Activated CD4-positive, alpha-beta T cell treated with anti-CD3 and anti-CD28 coated beads for 24 hours (primary cell): ENCODE results near the gene RAI1.
A peak's percentile ranks its signal among the peaks of the same experiment; 100 is the strongest.

Experiments
- DNase-seq, 2 donors: peaks; one replicate each; pipeline ENCODE4 v3.0.0-alpha.2; 2020; ENCODE audit warnings: low read depth in 2 of 2

RAI1 gene

DNA sequence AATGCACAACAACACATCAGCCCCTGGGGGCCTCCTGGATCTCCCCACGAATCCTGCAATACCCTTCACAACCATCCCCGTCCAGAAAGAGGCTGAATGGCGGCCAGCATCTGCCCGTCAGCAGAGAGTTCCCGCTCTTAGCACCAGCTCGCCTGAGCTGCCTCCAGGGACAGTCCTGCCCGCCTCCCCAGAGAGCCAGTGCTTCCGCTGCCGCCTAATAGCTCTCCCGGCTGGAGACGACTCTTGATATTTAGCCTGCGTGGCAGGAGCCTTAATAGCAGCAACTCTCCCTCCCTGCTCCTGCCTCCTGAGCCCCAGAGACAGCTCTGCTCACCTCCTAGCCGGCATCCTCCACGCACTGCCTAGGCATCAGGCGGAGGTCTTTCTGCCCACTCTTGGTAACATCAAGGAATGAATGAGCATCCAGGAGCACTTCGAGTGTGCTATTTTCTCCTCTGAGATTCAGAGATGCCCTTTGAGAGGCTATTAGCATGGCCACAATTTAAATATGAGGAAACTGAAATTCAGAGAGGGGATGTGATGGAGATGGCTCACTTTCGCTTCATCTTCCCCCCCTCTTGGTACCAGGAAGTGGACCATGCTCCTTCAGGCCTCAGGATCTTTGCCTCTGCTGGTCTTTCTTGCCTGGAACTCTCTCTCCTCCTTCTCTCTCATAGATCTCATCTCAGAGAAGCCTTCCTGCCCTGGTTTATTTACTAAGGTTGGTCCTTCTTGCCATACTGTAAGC is 67.9 kb downstream of the RAI1 start:
- no peak for DNase-seq

DNA sequence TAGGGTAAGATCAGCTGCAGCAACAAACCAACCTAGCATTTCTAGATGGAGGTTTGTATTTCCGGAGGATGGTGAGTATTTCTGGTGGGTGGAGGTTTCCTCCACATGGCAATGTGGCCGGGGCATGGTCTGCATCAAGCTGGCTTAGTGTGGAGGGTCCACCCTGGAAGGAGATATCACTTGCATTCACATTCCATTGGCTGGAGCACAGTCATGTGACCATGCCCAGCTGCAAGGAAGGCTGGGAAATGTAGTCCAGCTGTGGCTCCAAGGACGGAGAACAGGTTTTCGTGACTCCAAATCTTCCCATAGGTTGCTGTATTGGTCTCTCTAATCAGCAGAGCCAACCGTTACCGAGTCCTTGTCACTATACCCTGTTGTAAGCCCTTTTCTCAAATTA is 68.7 kb downstream of the RAI1 start:
- DNase-seq: no peak

DNA sequence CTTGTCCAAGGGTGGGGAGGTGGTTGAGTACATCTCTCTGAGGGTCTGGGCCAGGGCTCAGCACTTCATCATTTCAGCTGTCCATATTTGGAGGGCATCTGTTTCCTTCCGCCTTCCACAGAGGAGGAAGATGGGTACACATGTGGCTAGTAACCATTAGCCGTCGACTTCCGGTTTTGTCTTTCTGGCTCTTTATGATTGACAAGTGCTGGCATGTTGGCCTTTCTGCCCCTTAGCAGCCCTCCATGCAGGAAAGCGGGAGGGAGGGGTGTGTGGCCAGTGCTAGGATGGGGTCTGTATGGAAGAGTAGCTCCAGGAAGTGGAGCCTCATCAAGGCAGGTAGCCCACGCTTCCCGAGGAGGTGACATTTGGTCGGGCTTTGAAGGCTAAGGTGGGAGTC is 69.6 kb downstream of the RAI1 start:
- no peak for DNase-seq

DNA sequence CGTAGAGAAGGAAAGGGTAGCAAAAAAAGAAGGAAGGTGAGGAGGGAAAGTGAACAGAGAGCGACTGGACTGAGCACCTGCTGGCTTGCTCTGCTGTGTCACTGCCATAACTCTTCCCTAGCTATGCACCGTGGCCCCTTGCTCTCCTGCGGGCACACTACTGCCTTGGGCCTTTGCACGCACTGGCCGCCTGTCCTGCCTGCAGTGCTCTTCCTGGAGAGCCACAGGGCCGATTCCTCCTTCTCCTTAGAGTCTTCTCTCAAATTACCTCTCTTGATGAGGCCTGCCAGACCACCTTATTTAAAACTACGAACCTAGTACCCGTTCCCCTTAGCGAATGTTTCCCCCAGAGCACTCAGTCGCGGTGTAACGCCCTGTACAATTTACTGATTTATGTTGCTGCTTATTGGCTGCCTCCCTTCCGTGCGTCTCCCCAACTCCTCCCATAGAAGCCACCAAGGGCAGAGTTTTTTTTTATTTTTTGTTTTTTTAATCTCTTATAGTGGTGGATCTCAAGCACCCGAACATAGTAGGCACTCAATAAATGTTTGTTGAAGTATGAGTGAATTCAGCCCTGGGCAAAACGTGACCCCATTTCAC is 70.3 kb downstream of the RAI1 start:
- no peak for DNase-seq

DNA sequence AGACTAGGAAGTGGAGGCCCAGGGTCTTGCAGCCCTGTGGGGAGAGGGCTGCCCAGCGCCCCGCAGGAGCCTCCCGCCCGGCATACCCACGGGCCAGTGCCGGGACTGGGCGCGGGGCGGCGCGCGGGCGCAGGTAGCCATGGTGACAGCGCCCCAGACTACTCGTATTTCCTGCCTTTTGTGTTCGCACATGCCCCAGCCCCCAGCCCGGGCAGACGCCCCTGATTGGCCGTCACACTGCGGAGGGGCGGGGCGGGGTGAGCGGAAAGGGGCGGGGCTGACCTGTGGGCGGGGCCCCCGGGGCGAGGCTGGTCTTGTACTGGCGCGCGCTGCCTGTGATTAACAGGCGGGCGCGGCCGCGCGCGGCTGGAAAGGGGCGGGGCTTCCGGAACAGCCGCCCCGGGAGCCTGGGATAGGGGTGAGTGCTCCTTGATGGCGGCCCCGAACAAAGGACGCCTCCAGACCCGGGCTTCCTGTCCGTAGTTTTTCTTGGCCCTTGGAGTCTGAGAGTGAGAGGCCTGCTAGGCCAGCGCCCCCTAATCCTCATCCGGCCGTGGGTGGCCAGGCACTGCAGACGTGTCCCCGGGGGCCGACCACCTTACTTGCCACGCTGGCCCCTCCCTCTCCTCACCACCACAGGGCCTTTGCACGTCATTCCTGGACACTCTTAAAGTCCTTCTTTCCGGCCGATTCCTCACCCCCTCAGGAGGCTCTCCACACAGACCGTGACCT is 71.0 kb downstream of the RAI1 start:
- peak; percentile 94 to 95 for DNase-seq

DNA sequence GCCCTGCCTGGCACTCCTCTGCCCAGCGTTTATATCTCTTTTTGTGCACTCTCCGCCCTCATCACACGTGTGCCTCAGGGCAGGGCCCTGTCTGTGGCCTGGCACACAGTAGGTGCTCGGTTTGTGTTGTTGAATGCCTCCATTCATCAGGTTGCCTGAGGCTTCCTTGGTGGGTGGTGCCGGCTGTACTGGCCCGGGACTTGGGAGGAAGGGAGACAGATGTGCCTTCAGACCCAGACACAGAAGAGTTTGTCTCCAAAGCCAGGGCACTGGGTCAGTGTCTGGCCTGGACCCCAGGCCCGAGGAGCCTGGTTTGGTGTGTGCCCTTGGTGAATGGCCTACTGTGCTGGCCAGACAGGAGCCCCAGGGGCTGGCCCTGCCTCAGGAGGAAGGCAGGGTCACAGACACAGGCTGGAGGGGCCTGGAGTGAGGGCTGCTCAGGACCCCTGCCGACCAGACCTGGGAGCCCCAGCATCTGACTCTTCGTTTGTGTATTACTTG is 71.6 kb downstream of the RAI1 start:
- no peak for DNase-seq

DNA sequence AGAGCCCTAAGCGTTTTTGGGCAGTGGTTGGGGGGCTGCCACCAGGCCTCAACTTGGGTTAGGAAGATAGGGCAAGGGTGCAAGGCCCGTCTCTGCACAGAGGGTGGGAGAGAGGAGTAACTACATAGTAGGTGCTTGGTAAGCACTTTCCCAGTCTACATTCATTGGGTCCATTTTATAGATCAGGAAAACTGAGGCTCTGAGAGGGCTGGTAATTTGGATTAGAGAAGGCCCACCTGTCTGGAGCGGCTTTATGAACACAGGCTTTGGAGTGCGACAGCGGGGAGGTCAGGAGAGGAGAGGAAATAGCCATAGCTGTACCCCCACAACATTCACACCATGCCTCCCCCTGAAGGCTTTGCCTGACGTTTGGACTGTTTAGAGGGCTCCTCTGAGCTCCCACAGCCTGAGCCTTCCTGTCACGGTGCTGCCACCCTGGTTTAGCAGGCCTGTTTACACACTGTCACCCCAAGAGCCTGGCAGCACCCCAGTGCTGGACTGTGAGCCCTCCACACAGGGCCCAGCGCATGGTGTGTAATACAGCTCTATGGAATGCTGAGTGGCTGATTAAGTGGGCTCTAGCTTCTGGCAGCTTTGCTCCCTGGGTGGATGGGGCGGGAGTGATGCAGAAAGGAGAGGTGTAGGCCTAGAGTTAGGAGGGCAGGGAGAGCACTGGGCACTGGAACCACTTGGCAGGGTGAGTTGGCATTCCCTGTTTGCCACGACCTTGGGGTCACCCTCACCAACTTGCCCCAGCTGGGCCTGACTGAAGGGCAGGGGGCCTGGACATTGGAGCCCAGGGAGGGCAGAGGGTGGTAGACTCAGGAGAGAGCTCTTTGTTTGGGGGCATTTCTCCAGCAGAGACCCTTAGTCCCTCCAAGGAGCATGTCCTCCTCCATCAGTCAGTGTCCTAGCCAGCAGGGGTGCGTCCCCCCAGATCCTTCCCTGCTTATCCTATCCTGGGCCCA is 73.7 kb downstream of the RAI1 start:
- no peak for DNase-seq

DNA sequence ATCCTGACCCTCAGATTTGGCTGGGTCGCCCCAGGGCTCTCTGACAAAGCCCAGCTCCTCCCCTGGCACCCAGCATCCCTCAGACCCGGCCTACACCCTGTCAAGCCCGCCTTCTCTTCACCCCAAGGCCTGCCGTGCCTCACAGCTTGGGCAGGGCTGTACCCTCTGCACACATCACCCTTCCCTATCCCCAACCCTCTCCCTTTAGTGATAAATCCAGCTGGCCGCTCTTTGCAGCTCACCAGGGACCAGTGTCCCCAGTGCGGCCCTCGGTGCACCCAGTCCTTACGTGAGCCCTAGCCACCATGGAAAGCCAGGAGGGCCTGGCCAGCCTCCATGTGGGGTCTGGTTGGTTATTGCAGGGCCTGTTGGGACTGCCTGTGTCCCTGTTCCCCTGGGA is 74.5 kb downstream of the RAI1 start:
- DNase-seq: no peak

DNA sequence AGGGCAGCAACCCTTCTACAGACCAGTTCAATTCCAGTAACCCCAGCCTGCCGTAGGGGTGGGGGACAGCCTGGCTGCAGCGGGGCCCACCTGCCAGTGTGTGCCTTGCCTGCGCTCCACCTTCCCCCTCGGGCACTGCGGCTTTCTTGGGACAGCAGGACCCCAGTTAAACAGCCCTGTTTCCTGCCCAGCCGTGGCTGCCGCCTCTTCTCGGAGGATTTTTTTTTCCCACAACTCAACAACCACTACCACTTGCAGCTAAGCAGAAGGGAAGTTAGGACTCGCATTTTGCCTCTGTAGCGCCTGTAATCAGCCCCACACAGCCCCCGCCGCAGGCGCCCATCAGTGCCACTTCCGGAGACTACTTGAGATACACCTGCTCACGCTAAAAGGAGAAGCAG is 76.1 kb downstream of the RAI1 start:
- DNase-seq: no peak

DNA sequence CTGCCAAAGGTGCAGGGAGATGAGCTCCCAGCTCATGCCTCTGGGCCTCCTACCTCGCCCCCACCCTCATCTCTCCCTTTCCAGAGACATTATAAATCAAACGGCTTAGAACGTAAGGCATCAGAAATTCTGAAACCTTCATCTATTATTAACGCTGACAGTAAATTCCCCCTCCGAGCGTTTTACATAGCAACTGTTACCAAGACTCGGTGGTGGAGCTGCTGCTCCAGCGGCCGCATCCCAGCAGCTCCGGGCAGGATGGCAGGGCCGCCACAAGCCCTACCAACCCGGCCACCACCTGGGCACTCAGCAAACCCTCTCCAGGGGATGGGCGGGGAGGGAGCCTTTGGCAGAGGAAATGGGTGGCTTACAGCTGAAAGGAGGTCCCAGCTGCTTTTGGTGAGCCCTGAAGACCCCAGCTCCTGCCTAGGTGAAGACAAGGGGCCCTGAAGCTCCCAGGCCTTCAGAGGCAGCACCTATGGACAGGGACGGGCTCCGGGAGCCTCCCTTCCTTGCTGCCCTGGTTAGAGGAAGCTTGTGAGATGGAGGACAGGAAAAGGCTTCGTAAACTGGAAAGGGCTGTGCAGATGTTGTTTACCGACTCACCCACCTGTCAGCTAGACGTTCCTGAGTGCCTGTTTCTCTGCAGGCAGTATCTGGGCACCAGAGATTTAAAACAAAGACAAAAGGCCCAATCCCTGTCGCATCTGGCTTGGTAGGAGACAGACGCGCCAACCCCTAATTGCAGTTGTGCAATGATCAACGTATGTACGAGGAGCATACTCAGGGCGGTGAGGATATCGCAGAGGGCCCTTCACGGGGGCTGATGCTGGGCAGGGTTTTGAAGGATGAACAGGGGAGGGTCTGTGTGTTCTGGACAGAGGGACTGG is 76.9 kb downstream of the RAI1 start:
- no peak for DNase-seq

DNA sequence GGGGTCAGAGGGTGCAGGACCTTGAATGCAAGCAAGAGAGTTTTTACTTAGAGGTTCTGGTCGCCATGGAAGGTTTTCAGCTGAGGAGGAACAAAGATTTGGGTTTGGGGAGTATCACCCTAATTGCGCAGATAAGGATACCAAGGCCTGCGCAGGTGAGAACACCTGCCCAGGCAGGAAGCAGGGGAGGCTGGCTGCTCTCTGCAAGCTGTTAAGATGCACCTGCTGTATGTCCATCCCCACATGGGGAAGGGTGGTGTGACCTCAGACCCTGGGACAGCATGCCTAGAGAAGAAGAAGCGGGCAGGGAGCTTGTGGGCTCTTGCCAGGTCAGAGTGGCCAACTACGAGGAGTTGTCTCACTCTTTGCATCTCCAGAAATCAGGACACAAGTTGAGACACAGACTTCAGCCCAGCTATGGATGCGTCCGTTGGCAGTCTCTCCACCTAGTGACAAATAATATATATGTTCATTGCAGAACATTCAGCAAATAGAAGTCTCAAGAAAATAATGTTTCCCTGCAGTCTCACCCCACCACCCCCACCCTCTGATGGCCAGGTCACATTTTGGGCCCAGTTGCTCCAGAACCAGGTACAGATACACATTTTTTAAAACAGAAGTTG is 77.8 kb downstream of the RAI1 start:
- DNase-seq: no peak

DNA sequence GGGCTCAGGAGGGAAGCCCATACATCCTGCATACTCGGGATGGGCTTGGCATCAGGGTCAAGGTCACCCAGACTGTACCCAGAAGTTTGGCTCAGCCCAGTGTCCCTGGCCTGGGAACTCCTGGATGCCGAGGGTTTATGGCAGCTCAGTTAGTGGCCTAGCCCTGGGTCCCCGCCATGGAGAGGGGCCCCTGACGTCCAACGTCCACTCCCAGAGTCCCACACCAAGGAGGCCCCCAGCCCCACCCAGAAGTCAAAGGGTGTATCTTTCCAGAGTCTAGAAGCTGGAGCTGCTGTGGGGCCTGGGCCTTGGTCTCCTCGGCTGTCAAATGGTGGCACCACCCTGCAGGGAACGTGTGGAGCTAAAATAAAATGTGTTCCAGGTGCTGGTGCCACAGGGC is 79.1 kb downstream of the RAI1 start:
- DNase-seq: no peak

DNA sequence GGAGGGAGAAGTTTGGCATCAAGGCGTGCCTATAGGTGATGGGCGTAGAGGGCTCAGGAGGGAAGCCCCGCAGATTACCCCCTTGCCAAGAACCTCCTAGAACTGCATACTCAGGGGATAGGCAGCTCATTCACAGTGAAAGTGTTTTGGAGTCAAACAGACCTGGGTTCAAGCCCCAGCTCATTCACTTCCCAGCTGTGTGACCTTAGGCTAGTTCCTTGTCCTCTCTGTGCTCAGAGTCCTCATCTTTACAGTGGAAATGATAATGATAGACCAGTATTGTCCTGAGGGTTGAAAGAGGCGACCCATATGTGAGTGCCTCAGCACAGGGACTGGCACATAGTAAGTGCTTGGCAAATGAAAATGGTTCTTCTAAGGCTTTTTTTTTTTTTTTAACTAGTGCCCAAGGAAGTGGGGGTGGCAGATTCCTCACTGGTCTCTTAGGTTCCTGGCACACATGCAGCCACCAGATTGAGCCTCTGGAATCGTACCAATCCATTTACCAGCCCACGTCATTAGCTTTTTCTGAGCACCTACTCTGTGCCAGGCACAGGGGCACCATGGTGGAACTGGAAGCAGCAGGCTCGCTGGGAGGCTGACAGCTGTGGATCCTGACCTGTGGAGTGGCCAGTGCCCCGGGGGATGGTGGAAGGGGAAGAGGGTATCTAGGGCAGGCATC is 79.8 kb downstream of the RAI1 start:
- DNase-seq: no peak

DNA sequence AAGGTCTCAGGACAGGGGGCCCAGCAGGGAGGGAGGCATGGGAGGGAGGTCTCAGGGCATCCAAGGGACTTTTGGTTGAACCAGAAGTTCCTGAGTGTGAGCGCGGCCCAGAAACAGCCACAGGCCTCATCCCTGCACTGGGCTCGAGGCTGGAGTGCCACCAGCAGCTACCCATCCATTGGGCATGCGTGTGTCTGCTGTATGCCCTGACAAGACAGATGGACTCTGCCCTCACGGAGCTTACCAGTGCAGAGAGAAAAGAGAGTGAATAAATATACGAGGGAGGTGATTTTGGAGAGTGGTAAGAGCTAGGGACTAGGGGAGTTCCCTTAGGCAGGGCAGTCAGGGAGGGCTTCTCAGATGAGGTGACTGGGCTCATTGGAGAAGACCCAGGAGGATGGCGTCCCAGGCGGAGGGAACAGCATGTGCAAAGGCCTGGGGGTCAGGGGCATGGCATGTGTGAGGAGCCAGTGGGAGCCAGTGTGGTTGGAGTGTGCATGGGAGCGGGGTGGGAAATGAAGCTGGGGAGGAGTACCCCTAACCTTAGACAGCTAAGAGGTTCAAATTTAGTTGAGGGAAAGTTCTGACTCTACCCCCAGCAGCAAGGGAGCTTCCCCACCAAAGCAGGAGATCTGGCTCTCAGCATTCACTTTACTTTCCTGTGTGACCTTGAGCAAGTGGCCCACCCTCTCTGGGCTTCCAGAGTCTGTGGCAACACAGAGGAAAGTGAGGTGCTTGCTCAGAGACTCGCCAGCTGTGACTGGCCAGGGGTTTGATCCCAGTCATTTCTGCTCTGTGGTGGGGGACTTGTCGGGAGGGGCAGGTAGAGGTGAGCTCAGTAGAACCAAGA is 80.9 kb downstream of the RAI1 start:
- DNase-seq: no peak

DNA sequence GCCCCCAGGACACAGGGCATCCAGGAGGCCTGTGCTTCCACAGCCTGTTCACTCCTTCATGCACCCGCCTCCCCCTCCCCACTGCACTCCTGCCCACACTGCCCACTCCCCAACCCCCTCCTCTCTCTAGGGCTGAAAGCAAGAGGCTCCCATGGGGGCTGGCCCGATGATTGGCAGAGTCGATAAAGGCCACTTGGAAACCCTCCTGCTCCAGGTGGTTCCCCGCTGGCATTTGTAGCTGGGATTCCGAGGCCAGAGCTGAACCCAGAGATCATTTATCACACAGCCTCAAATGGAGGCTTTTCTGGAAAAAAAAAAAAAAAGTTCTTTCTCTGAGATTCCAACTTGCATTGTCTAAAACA is 81.5 kb downstream of the RAI1 start:
- no peak for DNase-seq

DNA sequence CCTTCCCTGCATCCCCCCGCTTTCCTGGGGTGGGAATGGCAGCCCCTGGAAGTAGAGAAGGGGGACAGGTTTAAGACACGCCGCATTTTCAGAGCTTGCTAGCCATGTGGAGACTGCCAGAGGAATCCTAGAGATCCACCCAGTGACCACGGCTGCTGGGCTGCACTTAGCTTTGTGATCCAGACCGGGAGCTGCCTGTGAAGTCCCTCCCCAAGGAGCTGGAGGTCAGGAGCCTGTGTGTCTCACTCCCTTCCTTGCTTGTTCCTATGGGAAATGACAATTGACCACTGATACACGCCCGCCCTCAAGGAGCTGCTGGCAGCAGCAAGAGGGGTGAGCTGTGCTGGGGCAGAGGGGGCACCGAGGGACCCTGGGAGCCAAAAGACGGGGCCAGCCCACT is 81.9 kb downstream of the RAI1 start:
- no peak for DNase-seq

DNA sequence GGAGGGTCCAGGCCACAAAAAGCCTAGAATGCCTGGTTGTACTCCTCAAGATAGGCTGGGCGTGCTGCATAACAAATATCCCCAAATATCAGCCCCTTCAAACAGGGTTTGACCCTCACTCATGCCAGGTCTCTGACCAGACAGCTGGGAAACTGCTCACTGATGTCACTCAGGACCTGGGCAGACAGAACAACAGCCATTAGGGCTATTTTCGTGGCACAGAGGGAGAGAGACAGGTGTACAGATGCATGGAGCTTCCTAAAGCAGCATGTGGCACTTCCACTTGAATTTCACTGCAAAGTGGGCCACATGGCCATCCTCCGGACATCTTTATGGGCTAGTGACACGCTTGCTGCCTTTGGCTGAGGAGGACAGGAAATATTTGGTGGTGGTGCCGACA is 82.5 kb downstream of the RAI1 start:
- DNase-seq: no peak

DNA sequence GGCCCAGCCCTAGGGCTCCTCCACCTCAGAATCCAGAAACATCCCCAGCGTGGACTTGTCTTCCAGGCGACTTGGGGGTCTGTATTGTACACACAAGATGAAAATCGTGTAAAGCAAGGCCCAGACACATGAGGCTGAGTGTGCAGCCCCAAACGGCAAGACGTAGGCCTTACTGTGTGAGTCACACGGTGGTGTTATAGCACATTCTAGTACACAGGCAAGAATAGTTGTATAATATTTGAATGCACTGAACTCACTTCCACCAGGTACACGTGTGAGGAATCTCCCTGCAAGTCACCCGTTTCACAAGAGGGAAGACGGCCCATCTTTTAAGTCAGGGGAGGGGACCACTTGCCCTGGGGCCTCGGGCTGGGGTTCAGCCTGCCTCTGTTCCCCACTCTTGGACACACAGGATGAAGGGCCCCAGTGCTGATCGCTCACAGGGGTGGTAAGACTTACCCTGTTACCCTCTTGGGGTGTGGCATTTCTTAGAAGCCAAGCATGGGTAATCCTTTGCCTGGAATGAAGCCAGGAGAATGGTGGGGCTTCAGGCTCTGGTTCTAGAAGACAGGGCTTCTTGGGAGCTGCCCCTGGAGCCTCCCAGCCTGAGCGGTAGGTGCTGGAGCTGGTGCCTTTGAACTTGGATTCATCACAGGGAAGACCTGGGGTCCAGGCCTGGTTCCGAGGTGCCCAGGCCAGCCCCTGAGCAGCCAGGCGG is 84.3 kb downstream of the RAI1 start:
- no peak for DNase-seq
